ELR (cell line): ENCODE measurements around the gene KIR3DL2.
"Not testable (repeated sequence)": the region's sequence is repeated elsewhere in the genome, so short reads cannot be mapped to it uniquely, and the experiment has no call there.

Source experiments
- DNase-seq: peaks from one replicate; pipeline ENCODE4 v3.0.0-alpha.2; 2015; ENCODE audit warnings: low read depth

KIR3DL2 gene

DNA sequence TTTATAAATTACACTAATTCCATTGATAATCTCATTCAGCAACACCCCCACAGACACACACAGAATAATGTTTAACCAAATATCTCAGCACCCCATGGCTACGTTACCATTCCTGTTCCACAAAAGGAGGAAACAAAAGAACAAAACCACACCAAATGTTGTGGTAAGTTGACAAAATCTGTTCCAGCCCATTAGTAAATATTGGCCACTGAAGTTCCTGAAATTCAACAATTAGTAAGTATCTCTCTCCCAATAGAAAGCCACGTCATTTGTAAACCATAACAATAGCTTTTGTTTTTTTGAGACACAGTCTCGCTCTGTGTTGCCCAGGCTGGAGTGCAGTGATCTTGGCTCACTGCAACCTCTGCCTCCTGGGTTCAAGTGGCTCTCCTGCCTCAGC, 21.5 kb downstream of the KIR3DL2 start:
- no peak for DNase-seq

DNA sequence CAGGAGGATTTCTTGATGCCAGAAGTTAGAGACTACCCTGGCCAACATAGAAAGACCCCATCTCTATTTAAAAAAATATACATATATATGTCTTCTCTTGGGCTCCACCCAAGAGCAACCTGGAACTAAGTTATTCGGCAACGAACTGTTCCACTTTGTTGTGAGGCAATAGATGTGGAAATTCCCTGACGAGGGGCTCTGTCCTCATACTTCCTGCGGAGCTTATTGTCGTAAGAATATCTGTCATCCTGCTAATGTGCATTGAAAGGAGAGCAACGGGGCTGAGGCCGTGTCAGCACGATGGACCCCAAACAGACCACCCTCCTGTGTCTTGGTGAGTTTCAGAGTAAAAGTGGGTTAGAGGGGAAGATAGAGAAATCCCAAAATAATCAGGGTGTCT, 23.7 kb downstream of the KIR3DL2 start, which contains the start of gene FCAR:
Gene FCAR, plus strand, starts transcription at position 246 of the 400 bp plus-strand sequence. Its CDS starts 55 bp downstream, at position 301.
- no peak for DNase-seq

DNA sequence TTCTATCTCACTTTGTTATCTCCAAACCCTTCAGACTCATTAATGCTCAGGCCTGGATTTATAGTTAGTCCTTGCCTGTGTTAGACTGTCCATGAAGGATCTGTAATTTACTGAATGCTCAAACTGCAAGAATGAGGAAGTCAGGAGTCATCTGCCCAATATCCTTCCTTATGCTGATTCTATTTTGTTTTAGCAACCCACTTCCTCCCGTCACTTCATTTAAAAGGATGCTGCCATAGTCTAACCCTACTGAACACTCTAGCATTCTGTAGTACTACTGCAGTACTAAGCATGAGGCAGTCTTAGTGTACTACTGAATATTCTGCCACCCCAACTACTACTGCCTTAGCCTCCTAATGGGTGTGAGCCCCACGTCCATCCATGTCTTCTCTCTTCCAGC, 25.3 kb downstream of the KIR3DL2 start:
- no peak for DNase-seq

DNA sequence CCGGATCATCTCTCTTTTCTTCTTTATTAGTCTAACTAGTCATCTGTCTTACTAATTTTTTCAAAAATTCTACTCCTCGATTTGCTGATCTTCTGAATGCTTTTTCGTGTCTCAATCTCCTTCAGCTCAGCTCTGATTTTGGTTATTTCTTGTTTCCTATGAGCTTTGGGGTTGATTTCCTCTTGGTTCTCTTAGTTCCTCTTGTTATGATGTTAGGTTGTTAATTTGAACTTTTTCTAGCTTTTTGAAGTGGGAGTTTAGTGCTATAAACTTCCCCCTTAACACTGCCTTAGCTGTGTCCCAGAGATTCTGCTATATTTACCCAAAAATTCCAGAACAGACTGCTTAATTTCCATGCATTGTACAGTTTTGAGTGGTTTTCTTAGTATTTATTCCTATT, 27.2 kb downstream of the KIR3DL2 start:
- no peak for DNase-seq

DNA sequence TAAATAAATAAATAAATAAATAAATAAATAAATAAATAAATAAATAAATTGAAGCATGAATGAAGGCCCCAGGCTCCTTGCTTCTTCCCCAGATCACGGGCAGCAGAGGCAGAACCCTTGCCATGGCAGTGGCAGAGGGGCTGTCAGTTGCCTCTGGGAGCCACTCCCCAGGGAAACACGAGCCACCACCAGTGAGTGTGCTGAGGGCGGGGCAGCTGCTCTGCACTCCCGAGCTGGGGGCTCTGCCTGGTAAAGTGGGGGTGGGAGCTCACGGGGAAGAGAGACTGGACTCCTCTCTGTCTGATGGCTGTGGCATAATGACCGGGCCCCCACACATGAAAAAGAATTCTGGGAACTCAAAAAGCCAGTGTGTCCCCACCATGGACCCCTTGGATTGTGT, 31.6 kb downstream of the KIR3DL2 start:
- no peak for DNase-seq

DNA sequence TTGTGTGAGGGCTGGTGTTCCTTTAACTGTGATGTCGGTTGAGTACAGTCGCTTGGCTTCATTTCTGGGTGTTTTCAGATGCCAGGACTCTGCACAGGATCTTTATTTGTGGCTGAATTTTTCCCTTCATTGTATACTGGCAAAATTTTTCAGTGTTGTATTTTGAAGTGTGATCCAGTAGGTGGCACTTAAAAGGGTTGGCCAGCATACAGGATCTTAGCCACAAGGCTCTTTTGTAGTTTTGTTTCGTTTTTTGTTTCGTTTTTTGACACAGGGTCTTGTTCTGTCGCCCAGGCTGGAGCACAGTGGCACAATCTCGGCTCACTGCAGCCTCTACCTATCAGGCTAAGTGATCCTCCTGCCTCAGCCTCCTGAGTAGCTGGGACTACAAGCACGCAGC, 32.5 kb downstream of the KIR3DL2 start:
- DNase-seq: no peak

DNA sequence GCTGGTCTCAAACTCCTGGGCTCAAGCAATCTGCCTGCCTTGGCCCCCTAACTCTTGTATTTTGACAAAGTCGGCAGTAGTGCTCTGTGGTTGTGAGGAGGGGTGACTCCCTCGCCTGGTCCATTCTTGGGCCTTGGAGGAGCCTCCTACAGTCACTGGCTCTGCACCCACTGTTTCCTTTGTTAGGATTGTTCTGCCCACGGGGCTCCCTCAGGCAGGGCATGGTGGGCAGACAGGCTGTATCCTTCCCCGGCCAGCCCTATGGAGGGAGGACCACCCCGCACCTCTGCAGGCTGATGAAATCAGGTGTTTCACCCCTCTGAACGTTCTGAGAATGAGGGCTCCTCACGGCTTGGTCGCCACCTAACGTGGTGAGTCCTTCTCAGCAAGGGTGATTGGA, 33.0 kb downstream of the KIR3DL2 start:
- no peak for DNase-seq

DNA sequence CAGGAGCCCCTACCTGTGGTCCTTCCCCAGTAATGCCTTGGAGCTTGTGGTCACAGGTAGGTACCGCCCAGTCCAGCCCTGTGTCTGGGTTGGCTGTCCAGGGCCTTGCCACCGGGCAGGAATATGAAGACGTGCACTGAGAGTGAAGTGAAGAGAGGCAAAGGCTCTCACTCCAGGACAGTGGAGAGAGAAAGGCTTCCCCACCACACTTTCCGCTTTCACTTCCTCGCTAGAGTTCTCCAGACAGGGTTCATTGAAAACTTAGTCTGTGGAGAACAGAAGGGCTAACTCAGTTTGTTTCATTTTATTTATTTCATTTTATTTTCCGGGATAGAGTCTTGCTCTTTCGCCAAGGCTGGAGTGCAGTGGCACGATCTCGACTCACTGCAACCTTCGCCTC, 38.0 kb downstream of the KIR3DL2 start:
- DNase-seq: no peak

DNA sequence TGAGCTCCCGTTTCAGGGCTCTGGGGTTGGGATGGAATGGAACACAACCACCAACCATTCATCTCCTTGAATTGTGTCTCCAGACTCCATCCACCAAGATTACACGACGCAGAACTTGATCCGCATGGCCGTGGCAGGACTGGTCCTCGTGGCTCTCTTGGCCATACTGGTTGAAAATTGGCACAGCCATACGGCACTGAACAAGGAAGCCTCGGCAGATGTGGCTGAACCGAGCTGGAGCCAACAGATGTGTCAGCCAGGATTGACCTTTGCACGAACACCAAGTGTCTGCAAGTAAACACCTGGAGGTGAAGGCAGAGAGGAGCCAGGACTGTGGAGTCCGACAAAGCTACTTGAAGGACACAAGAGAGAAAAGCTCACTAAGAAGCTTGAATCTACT, 39.3 kb downstream of the KIR3DL2 start:
- no peak for DNase-seq

DNA sequence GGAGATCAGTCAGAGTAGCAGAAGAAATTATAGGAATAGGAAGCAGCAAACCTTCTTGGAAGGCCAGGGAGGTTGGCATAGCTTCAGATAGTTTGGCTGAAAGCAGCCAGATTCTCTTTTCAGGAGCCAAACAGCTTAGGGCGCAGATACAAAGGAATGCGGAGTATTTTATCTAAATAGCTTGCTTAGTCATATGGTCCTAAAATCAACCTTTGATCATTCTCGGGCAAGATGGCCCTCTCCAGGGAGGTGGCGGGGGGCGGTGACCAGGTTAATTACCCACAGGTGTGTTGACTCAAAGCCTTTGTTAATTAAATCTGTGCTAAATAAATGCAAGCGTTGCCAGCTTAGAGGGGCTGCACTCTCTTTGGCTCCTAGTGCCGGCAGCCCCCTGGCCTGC, 43.2 kb downstream of the KIR3DL2 start:
- DNase-seq: no peak

DNA sequence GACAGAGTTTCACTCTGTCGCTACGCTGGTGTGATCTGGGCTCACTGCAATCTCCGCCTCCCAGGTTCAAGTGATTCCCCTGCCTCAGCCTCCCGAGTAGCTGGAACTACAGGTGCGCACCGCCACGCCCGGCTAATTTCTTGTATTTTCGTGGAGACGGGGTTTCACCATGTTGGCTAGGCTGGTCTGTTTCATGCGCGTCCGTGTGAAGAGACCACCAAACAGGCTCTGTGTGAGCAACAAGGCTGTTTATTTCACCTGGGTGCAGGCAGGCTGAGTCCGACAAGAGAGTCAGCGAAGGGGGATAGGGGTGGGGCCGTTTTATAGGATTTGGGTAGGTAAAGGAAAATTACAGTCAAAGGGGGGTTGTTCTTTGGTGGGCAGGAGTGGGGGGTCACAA, 43.9 kb downstream of the KIR3DL2 start:
- DNase-seq: not testable (repeated sequence)

DNA sequence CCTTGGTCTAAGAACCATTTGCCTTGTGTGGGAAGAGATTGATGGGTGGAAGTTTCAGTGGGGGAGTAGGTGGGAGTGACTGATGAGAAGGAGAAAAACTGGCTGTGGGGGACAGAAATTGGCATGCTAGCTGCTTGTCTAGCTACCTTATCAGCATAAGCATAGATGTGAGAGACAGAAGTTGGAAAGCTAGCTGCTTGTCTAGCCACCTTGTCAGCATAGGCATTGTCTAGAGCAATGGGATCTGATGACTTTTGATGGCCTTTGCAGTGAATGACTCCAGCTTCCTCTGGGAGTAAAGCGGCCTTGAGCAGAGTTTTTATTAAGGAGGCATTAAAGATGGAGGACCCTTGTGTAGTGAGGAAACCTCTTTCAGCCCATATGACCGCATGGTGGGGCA, 45.8 kb downstream of the KIR3DL2 start:
- DNase-seq: no peak

DNA sequence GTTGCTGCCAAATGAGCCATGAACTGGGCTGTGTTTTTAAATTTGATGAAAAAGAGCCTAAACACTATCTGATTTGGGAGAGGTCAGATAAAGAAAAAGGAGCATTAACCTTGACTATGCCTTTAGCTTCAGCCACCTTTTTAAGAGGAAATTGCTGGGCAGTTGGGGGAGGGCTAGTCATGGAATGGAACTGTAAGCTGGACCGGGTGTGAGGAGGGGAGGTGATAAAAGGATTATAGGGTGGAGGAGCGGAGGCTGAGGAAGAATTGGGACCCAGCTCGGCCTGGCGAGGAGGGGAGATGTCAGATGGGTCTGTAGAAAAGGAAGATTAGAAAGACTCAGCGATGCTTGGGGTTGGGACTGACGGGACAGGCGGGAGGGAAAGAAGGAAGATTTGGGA, 48.4 kb downstream of the KIR3DL2 start:
- DNase-seq: not testable (repeated sequence)

DNA sequence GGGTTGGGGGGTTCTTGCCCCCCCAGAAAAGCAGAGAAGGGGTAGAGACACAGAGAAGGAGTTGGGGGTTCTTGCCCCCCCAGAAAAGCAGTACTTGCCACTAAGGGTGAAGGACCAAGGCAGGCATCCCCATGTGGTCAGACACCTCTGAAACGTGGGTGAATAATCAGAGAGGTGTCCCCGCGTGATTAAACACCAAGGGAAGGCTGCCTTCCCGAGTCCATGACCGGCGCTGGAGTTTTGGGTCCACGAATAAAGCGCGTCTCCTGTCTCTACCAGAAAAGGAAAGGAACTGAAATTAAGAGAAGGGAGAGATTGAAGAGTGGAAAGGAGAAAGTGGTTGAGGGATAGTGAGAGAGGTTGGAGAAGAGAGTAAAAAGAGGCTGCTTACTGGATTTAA, 49.4 kb downstream of the KIR3DL2 start:
- DNase-seq: not testable (repeated sequence)

DNA sequence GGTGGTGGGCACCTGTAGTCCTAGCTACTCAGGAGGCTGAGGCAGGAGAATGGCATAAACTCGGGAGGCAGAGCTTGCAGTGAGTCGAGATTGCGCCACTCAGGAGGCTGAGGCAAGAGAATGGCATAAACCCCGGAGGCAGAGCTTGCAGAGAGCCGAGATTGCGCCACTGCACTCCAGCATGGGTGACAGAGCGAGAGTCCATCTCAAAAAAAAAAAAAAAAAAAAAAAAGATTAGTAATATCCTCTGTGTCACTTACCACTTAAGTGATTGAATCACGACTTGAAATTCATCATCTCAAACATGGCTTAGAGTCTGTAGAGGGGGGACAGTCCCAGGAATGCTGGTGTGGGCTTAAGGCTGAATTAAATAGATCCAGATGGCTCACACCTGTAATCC, 50.9 kb downstream of the KIR3DL2 start:
- DNase-seq: peak; percentile 8

DNA sequence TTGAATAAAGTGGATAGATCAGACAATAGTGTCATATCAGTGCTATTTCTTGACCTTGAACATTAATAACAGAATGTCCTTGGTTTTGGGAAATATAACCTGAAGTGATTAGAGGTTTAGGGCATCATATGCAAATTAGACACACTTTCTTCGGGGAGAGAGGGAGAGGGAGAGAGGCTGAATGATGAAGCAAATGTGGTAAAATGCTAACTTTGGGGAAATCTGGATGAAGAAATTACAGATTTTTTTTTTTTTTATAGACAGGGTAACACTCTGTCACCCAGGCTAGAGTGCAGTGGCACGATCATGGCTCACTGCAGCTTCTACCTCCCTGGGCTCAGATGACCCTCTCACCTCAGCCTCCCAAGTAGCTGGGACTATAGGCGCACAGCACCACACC, 51.8 kb downstream of the KIR3DL2 start:
- no peak for DNase-seq

DNA sequence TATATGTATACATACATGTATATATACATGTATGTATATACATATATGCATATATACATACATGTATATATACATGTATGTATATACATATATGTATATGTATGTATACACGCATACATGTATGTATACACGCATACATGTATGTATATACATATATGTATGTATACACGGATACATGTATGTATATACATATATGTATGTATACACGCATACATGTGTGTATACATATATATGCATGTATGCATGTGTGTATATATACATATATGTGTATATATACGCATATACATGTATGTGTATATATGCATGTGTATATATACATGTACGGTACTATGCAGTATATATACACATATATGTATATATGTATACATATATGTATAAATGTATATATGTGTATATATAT, 53.1 kb downstream of the KIR3DL2 start:
- DNase-seq: no peak

DNA sequence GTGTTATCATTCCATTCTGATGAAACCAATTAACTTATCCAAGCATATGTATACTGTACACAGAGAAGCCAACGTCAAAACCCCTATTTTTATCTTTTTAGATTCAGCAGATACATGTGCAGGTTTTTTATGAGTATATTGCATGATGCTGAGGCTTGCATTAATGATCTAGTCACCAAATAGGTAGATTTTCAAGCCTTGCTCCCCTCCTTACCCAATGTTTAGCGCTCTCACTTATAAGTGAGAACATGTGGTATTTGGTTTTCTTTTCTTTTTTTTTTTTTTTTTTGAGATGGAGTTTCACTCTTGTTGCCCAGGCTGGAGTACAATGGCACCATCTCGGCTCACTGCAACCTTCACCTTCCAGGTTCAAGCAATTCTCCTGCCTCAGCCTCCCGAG, 54.0 kb downstream of the KIR3DL2 start:
- not testable (repeated sequence) for DNase-seq

DNA sequence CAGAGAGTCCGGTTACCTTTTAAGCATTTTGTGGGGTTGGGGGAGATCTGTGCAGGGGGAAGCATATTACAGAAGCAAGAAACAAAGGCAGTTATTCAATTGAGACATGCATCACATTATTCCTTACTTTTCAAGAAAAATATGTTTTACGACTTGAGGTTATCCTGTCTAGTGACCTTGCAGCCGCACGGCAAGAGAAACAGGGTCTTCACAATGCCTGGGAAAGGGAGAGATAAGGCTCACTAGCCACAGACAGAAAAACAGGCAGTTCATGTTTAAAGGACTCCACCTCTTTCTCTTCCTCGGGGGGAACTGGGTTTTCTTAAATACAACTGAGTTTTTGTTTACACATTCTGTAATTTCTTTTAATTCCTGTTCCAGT, 55.2 kb downstream of the KIR3DL2 start:
- no peak for DNase-seq

DNA sequence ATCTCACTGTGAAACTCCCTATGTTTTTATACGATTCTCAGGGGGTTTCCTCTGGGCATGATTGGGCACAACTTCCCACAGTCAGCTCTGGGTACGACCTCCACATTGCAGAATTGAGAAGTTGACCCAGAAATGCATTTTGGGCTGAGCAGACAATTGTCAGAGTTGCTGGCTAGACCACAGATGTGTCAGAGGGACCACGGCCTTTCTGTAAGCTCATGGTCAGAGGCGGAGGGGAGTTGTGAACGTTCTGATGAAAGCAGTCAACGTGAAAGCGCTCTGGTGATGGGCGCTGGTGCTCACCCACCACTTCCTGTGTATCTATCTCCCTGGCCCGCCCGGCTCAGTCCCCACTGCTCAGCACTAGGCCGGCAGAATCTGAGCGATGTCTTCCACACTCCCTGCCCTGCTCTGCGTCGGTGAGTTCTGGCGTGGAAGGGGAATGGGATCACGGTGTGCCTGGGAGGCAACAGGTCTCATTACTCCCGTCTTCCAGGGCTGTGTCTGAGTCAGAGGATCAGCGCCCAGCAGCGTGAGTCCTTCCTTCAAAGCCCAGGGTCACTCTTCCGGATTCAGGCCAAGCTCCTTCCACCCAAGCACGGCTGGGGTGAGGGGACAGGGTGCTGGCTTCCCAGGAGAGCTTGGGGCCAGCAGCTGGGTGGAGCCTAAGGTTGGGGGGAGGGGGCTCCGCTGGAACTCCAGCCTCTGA, 55.7 kb downstream of the KIR3DL2 start, which contains the start of gene NCR1:
Gene NCR1, plus strand, starts transcription at position 346 of the 709 bp plus-strand sequence. Its CDS starts 40 bp downstream, at position 386.
- no peak for DNase-seq

DNA sequence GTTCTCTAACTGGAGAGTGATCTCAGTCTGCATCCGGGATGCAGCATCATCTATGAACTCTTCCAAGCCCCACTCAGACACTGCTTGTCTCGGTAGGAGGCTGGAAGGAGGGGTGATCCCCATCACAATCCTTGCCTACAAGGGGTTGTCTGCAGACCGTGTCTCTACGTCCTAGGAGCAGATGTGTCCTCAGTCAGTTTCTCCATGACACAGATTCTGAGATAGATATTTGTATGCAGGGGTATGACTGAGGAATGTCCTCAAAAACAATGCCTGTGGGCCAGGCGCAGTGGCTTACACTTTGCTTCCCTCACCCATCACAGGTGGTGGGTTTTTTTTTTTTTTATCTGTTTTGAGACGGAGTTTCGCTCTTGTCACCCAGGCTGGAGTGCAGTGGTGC, 56.6 kb downstream of the KIR3DL2 start:
- no peak for DNase-seq

DNA sequence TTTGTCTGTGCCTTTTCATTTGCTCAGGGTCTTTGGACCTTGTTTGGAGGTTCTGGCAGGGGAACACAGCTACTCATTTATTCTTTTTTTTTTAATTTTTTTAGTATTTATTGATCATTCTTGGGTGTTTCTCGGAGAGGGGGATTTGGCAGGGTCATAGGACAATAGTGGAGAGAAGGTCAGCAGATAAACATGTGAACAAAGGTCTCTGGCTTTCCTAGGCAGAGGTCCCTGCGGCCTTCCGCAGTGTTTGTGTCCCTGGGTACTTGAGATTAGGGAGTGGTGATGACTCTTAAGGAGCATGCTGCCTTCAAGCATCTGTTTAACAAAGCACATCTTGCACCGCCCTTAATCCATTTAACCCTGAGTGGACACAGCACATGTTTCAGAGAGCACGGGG, 57.7 kb downstream of the KIR3DL2 start:
- not testable (repeated sequence) for DNase-seq
